ENCODE measurements around the gene LY6G5C. TPM values are rescaled to one million over a fixed set of nuclear protein-coding genes. Genes with fewer than 3 reads are reported as not detected.

LY6G5C gene
- total and polyA plus RNA-seq, 9 of the 15 experiments (the other 6 are each of a cell fraction or from before 2014, with no cell fraction given) = 0.10 to 0.67 (median 0.46) TPM; not detected in 4

- TF ChIP-seq FOXJ2 (tag; IDR thresholded peaks at IDR 0.05) (no peak), HDAC1 (IDR thresholded peaks at IDR 0.05) (peak in 1 of 2 experiments; percentile 33; a peak in 1 of 4 replicates), KDM1A (IDR thresholded peaks at IDR 0.05) (peak; percentile 46 to 48; a peak in 2 of 4 replicates), ZNF695 (CRISPR knock-in tag; IDR thresholded peaks at IDR 0.05) (0 out of 2 replicates have a peak, but pooled peaks have one; percentile 68), ZBTB5 (IDR thresholded peaks at IDR 0.05) (no peak), ELF2 (CRISPR knock-in tag; IDR thresholded peaks at IDR 0.05) (no peak), BACH1 (tag; IDR thresholded peaks at IDR 0.05) (no peak), MGA (IDR thresholded peaks at IDR 0.05) (no peak), NR3C1 (CRISPR knock-in tag; IDR thresholded peaks at IDR 0.05) (no peak), TARDBP (IDR thresholded peaks at IDR 0.05) (no peak), PRPF4 (IDR thresholded peaks at IDR 0.05; ENCODE audit: insufficient read depth, low read depth, low read length, poor library complexity, severe bottlenecking) (no peak), TAL1 (IDR thresholded peaks at IDR 0.05) (no peak), SMARCB1 (IDR thresholded peaks at IDR 0.05; ENCODE audit: insufficient read length, low read depth) (no peak), TAF9B (IDR thresholded peaks at IDR 0.05; ENCODE audit: partially characterized antibody) (no peak), ZNF146 (CRISPR knock-in tag; IDR thresholded peaks at IDR 0.05; ENCODE audit: unreplicated experiment) (no peak), PHF21A (IDR thresholded peaks at IDR 0.05; ENCODE audit: borderline replicate concordance, low read depth) (no peak)
These were observed 2.9 kb downstream of the LY6G5C start (continued) for GRCh38 chr6:31677955-31678354.
